Tibial artery (tissue), 4 donors: Measurements from ENCODE around the gene HERC4.

Source experiments
- DNase-seq, 2 donors: peaks; one replicate each; pipeline ENCODE4 v3.0.0-alpha.2; 2019
- H3K27ac ChIP-seq, 2 donors: fragments of 200-600 bp; sonication (generic) in 1 of 2; 1 replicate in 1 of 2; 2 replicates in 1 of 2; pipeline ENCODE4 v1.5.1; 2018 to 2019; ENCODE audit warnings: mild to moderate bottlenecking in 1 of 2
- H3K27me3 ChIP-seq, 2 donors: fragments of 200-600 bp; sonication (generic) in 1 of 2; one replicate each; pipeline versions ENCODE4 v1.5.1 to v1.6.0; 2016 to 2019
- H3K36me3 ChIP-seq, 3 donors: fragments of 200-600 bp; sonication (generic) in 2 of 3; one replicate each; pipeline ENCODE4 v1.5.1; 2016 to 2019; ENCODE audit warnings: mild to moderate bottlenecking in 2 of 3
- H3K4me1 ChIP-seq, 4 donors: fragments of 200-600 bp; sonication (generic) in 2 of 4; 1 replicate in 3 of 4; 2 replicates in 1 of 4; pipeline ENCODE4 v1.5.1; 2016 to 2019
- H3K4me3 ChIP-seq, 2 donors: fragments of 200-600 bp; sonication (generic) in 1 of 2; 1 replicate in 1 of 2; 2 replicates in 1 of 2; pipeline ENCODE4 v1.5.1; 2018 to 2019; ENCODE audit warnings: mild to moderate bottlenecking in 2 of 2
- H3K9me3 ChIP-seq, 3 donors: fragments of 200-600 bp; sonication (generic) in 1 of 3; one replicate each; pipeline ENCODE4 v1.5.1; 2016 to 2019
- CTCF ChIP-seq, 2 experiments: fragments of 200-600 bp in 1 of 2; fragments of 450-650 bp in 1 of 2; IDR thresholded peaks; one replicate each; pipeline ENCODE4 v1.5.1; 2017 to 2019; ENCODE audit warnings: antibody characterized with exemption in 2 of 2, mild to moderate bottlenecking in 1 of 2, moderate library complexity in 1 of 2
- intact Hi-C: fragments of 100-400 bp; cut with DNase I; formaldehyde crosslinking; loops from one replicate; pipeline ENCODE4 v1.15.0; 2023; ENCODE audit warnings: low total_unique reads

HERC4 gene

GRCh38 chr10:68112837-68113236 is 37.8 kb upstream of the HERC4 start:
- no peak overlapping the region for H3K27ac ChIP-seq
- H3K36me3 ChIP-seq, result no peaks in the 10 kb centered on the region
- no peaks in the 10 kb centered on the region for H3K9me3 ChIP-seq
- no peak for DNase-seq
- no peak overlapping the region for H3K4me3 ChIP-seq
- no peak for TF ChIP-seq CTCF (IDR thresholded peaks at IDR 0.05)
- no peaks in the 10 kb centered on the region for H3K27me3 ChIP-seq
- no peaks in the 10 kb centered on the region for H3K4me1 ChIP-seq
- intact Hi-C loops, result loop anchor here (2.0 kb wide), 1 partner anchor 42 kb away; no protein-coding TSS in a partner anchor

- intact Hi-C loops, result no loop called here
- no peak for DNase-seq
- Histone ChIP-seq H3K27me3 (no peaks in the 10 kb centered on the region), H3K4me1 (no peaks in the 10 kb centered on the region), H3K27ac (no peak overlapping the region), H3K36me3 (no peaks in the 10 kb centered on the region), H3K9me3 (no peaks in the 10 kb centered on the region), H3K4me3 (no peak overlapping the region)
- TF ChIP-seq CTCF (IDR thresholded peaks at IDR 0.05), result no peak
Measured at GRCh38 chr10:68111584-68111983, 36.5 kb upstream of the HERC4 start.

- DNase-seq, result no peak
- Histone ChIP-seq H3K4me3 (no peak overlapping the region), H3K27me3 (no peaks in the 10 kb centered on the region), H3K9me3 (no peaks in the 10 kb centered on the region), H3K27ac (no peak overlapping the region), H3K4me1 (no peaks in the 10 kb centered on the region), H3K36me3 (no peaks in the 10 kb centered on the region)
- intact Hi-C loops, result no loop called here
- TF ChIP-seq CTCF (IDR thresholded peaks at IDR 0.05), result no peak
Measured at GRCh38 chr10:68110027-68110426, 34.9 kb upstream of the HERC4 start.

GRCh38 chr10:68109331-68109730 is 34.2 kb upstream of the HERC4 start, which contains the start of gene MYPN:
TSS of gene MYPN (plus strand) at chr10:68109488. CDS start at chr10:68121439, 11,951 bp downstream.
- Histone ChIP-seq H3K9me3 (no peaks in the 10 kb centered on the region), H3K27me3 (no peaks in the 10 kb centered on the region), H3K4me3 (no peak within 1 kb of the TSS), H3K4me1 (no peaks in the 10 kb centered on the region), H3K27ac (no peak within 1 kb of the TSS), H3K36me3 (no peaks in the 10 kb centered on the region)
- intact Hi-C loops, result no loop called here
- no peak for TF ChIP-seq CTCF (IDR thresholded peaks at IDR 0.05)
- DNase-seq, result no peak

- H3K4me1 ChIP-seq, result no peaks in the 10 kb centered on the region
- H3K27me3 ChIP-seq, result no peaks in the 10 kb centered on the region
- no peak for DNase-seq
- intact Hi-C loops, result no loop called here
- no peak overlapping the region for H3K27ac ChIP-seq
- no peak overlapping the region for H3K4me3 ChIP-seq
- no peaks in the 10 kb centered on the region for H3K36me3 ChIP-seq
- H3K9me3 ChIP-seq, result no peaks in the 10 kb centered on the region
- TF ChIP-seq CTCF (IDR thresholded peaks at IDR 0.05), result no peak
Measured at GRCh38 chr10:68108653-68109052, 33.6 kb upstream of the HERC4 start.

GRCh38 chr10:68108051-68108450 is 33.0 kb upstream of the HERC4 start:
- intact Hi-C loops, result no loop called here
- no peak overlapping the region for H3K27ac ChIP-seq
- H3K27me3 ChIP-seq, result no peaks in the 10 kb centered on the region
- H3K36me3 ChIP-seq, result no peaks in the 10 kb centered on the region
- no peaks in the 10 kb centered on the region for H3K4me1 ChIP-seq
- no peaks in the 10 kb centered on the region for H3K9me3 ChIP-seq
- DNase-seq, result no peak
- no peak for TF ChIP-seq CTCF (IDR thresholded peaks at IDR 0.05)
- no peak overlapping the region for H3K4me3 ChIP-seq
